HG02840 (cell line): Measurements from ENCODE around the gene PTPRR.

Experiments
- ATAC-seq: cut with Tn5 transposase; IDR thresholded peaks from one replicate; pipeline ENCODE4 v1.9.1; 2021; ENCODE audit warnings: mild to moderate bottlenecking, moderate library complexity, moderate number of reproducible peaks; ENCODE audit not compliant: unreplicated experiment, low FRiP score

The PTPRR gene

DNA sequence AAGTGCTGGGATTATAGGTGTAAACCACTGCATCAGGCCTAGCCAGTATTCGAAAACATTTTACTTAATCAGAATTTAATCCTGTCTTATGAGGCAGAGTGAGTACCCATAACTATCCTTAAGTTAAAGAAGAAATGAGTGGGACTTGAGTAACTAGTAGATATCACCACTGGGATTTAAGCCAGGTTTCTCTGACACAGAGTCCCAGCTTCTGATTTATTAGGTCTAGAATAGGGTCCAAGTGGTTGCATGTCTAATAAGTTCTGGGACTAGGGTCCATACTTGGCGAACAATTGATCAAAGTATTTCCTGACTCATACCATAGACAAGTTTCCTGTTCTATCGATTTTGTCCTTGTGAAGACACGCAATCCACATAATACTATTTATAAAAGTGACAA is 302.2 kb downstream of the PTPRR start:
- no peak for ATAC-seq

DNA sequence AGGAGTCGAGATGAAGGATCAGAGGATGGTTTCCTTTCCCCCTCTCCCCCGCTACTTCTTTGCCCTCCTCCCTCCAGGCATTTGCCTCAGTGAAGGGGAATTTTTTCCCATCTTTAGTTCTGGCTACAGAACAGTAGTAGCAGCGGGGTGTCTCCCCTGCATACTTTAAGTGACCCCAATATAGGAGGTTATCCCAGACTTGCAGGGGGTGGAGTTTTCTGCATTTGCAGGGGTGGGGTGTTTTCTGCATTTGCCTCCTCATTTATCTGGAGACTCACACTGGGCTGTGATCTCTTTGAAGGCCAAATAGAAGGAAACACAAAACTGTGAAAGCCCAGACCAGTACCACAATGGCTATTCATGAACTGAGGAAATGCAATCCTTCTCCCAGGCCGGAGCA is 303.1 kb downstream of the PTPRR start:
- ATAC-seq, result no peak

DNA sequence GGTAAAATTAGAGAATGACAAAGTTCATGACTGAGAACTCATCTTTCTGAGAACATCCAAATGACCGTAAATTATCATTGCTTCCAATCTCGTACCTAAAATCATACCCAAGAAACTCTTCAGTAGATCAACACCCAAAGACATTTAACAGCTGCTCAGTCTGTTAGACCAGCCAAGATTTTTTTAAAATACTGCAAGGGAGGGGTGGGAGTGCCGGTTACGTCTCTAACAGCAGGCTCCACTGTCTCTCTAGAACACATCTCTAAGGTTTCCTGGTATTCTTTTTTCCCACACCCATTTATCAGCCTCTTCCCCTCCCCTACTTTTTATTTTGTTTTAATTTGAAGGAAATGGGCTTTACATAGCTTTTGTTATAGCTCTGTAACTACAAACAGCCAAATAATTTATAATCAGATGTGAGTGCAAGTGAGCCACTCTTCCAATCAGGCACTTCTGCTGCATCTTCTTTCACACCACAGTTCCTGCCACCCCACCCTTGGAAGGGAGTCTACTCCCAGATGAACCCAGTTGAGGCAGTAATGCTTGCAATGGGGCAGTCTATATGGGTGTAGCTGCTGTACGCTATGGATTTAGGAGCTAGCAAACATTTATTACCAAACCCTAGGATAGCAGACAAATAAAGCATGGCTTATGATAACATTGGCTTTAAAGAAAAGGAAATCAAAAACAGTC is 305.2 kb downstream of the PTPRR start:
- ATAC-seq, result no peak

DNA sequence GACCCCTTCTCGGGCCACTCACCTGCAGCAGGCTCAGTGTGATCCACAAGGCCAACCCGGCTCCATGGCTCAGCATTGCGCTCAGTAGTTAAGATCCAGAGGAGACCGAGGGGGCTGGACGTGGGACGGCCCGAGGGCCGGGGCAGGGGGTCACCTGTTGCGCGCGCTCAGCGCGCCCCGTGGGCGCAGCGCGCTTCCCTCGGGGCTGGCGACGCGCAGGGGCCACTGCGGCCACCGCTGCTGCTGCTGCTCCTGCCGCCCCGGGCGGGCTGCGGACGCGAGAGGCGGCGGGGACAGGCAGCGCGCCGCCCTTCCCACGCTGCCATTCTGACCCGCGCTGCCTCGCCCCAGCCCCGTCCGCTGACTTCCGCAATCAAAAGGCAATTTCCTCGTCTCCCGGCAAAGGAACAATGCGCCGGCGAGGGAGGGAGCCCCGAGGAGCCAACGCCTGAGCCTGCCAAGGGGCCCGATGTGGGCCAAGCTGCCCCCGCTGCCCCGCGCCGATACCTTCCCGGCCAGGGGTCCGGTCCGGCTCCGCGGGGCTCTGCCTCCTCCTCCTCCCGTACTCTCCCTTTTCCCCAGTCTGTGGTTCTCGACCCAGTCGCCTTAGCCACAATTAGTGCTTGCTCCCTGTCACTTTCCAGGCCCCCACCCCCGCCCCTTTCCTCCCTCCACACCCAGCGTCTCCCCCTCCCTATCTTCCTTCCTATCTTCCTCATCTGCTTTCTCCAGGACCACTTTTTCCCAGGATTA is 310.6 kb downstream of the PTPRR start:
- ATAC-seq, result no peak

DNA sequence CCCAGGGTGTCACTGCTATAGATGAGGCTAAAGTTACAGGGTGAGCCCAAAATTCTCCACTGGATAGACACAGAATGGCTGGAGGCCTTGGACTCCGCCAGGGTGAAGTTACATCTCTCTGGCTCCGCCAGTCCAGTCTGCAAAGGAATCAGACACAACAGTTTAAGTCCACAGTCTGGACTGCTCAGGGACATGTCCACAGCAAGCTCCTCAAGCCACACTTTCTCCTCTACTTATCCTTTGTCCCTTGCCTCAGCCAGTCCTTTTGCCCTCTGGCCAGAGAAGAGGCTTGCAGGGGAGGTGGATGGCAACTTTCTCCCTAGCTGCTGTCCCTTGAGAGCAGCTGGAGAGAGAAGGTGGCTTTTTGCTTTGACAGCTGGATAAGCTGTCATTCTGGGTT is 311.3 kb downstream of the PTPRR start:
- ATAC-seq, result no peak

DNA sequence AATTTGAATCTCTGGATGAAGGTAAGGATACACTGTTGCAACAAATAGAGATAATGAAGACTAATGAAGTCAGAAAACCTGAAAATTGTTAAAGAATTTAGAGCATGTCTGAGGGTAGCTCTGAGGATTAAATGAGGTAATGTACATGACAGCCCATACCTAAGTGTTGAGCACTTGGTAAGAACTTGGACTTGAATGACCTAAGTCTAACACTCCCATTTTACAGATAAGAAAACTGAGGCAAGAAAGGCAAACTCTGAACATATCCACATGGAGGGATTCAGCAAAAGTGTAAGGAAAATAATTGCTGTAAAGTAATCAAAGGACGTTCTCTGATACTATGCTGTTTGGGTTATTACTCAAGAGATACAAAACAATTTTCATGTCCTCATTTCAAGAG is 312.4 kb downstream of the PTPRR start:
- no peak for ATAC-seq

DNA sequence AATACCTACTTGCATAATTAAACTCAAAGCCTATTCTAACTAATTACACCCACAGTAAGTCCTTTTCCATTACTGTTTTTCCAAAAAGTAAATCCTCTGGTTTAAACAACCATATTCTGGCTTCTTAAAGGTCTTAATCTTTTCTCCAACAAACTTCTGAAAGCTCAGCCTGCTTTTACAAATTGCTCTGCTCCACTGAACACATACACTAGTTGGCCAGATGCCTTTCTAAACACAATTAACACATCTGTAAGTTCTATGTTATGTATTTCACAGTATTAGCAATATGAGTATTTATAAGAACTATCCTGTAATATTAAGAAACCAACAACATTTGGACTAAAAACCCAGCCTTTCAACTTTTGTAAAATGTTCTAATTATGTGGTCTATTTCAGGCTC is 313.4 kb downstream of the PTPRR start:
- ATAC-seq, result no peak

DNA sequence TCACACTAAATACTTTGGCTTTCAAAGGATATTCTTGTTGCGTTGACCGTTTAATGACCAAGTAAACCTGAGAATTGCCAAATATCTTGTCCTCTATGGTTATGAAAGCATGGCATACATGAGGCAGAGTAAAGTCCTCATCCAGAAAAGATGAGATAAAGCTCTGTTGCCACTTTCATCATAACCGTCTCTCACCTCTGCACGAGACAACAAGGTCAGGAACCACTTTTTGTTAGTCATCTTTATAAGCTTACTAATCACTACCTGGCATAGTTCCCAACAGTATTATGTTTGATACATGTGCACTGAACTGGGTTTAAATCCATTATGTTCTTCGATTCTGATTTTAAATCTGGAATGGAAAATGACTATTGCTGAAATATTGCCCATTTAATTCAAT is 314.6 kb downstream of the PTPRR start:
- no peak for ATAC-seq

DNA sequence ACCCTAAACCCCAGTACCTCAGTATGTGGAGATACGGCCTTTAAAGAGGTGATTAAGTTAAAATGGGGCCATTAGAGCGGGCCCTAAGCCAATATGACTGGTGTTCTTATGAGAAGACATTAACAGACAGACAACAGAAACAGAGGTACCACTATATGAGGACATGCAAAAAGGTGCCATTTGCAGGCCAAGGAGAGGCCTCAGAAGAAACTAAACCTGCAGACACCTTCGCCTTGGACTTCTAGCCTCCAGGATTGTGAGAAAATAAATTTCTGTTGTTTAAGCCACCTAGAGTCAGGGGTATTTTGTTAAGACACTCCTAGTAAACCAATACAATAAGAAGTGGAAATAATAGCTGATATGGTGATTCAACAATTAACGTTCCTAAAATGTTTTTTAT is 315.9 kb downstream of the PTPRR start:
- ATAC-seq, result no peak

DNA sequence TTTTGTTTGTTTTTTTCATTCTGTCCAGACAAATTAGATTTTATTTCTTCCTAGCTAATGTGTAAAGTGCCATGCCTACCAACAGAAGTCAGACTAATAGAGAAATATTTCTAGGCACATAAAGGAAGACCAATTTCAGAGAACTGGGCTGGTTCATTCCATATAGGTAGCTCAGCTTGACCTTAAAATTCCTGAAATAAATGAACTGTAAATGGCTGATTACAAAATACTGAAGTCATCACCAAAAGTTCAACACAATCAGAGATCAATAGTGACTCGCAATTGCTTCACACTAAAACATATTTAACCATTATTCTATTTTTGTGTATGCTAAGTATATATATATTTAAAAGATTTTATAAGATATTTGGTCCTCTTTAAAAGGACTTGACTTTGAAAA is 317.5 kb downstream of the PTPRR start:
- ATAC-seq, result no peak

DNA sequence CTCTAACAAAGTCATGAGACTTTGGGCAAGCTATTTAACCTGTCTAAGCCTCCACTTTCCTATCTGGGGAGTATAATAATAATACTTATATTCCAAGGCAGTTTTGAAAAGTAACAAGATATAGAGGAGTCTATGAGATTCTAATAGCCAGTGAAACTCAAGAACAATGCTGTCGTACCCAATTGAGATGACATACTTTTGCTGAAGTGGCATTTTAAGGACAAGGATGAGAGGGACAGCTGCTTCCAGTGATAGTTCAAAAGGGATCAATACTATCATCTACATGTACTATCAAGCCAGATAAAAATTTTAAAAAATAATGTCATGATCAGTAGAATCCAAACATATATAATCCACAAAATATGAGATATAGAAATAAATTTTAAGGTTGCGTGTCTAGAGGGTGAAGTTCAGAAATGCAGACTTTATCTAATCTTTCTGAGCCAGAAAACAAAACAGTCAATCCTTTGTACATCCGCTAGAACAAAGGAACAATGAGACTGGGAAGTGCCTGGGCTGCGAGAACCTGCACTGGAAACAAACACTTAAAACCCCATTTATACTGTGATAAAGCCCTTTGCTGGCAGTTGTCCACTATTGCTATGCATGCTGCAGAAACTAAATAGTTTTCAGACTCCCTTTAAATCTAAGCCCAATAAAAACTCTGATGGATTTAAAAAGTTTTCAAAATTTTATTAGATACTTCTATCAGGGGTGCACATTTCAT is 321.9 kb downstream of the PTPRR start:
- no peak for ATAC-seq

DNA sequence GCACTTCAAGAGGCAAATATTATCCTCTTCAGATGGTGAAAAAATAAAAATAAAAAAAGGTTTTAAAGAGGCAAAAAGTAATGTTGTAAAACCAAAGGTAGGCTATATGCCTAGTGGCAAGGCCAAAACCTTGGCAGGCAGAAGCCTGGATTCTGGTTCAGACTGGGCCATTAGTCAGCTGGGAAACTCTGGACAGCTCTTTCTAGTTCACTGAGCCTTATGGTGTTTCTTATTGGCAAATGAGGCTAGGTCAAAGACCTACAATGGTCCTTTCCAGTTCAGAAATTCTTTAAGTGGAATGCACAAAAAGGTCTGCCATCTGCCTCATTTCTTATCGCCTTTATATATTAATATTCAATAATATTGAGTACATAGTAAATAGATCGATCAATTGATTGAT is 327.9 kb downstream of the PTPRR start:
- no peak for ATAC-seq

DNA sequence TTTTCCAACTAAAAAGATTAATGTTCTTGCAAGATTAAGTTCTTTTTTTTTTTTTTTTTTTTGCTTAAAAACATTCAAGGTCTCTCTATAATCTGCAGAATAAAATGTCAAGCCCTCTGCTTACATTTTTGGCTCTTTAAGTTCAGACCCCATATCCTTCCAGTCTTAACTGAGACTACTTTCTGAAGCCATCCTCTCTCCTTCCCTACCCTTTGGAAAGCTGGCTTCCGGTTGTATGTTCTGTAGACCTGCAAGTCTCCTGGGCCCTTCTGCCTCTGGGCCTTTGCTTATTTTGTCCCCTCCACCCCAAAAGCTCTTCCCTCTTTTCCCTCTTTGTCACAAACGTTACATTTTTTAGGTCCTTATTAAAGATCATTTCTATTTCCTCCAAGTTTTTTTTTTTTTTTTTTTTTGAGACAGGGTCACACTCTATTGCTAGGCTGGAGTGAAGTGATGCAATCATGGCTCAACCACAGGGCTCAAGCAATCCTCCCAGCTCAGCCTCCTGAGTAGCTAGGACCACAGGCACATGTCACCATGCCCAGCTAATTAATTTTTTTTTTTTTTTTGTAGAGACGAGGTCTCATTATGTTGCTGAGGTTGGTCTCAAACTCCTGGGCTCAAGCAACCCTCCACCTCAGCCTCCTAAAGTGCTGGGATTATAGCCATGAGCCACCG is 329.9 kb downstream of the PTPRR start:
- no peak for ATAC-seq

DNA sequence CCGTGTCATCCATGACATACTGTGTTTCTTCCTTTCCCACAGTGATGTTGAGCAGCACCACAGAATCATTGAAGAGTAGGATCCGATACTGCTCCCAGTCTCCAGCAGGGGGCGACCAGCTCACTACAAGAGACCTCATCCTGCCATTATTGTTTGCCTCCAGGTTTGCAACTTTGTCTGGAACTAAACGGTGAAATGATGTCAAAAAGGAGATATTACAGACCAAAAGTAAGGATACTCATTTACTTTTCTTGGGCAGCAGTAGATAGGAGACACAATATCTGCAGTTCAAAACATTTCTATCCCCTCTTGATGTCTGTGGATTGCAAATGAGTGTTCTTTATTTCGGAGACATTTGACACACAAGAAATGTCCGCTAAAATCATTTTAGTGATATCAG is 330.5 kb downstream of the PTPRR start:
- peak; percentile 63 for ATAC-seq
